ENCODE measurements around the gene FAM204A. TPM values are rescaled to one million over a fixed set of nuclear protein-coding genes. Genes with fewer than 3 reads are reported as not detected.

Gene FAM204A
- total RNA-seq, 1 donor from 2014 or later: 55.3 TPM

GRCh38 chr10:118343115-118343514, 991 bp upstream of the FAM204A start:
- H3K27ac Mint-ChIP-seq: no peak overlapping the region
- no peak for DNase-seq (ENCODE audit: low spot score, unreplicated experiment)
- no peaks in the 10 kb centered on the region for H3K36me3 Mint-ChIP-seq (ENCODE audit: insufficient read depth)
- peaks cover 4% of the 10 kb centered on the region for H3K27me3 Mint-ChIP-seq
- TF ChIP-seq CTCF (IDR thresholded peaks at IDR 0.05; ENCODE audit: unreplicated experiment): no peak
- H3K4me3 Mint-ChIP-seq (ENCODE audit: low read depth): no peak overlapping the region
- no peaks in the 10 kb centered on the region for H3K9me3 Mint-ChIP-seq (ENCODE audit: low read depth)
- H3K4me1 Mint-ChIP-seq (ENCODE audit: low read depth): peaks cover 14% of the 10 kb centered on the region

- Mint-ChIP-seq H3K27me3 (peaks cover 4% of the 10 kb centered on the region), H3K9me3 (ENCODE audit: low read depth) (no peaks in the 10 kb centered on the region), H3K4me1 (ENCODE audit: low read depth) (peaks cover 14% of the 10 kb centered on the region), H3K27ac (peak overlapping the region; percentile 96), H3K36me3 (ENCODE audit: insufficient read depth) (no peaks in the 10 kb centered on the region), H3K4me3 (ENCODE audit: low read depth) (peak overlapping the region; percentile 86)
- no peak for DNase-seq (ENCODE audit: low spot score, unreplicated experiment)
- no peak for TF ChIP-seq CTCF (IDR thresholded peaks at IDR 0.05; ENCODE audit: unreplicated experiment)
Measured at GRCh38 chr10:118342638-118343020, 505 bp upstream of the FAM204A start.

- no peak for DNase-seq (ENCODE audit: low spot score, unreplicated experiment)
- peak overlapping the region; percentile 9 for H3K4me3 Mint-ChIP-seq (ENCODE audit: low read depth)
- no peak overlapping the region for H3K27ac Mint-ChIP-seq
- H3K4me1 Mint-ChIP-seq (ENCODE audit: low read depth): peaks cover 14% of the 10 kb centered on the region
- TF ChIP-seq CTCF (IDR thresholded peaks at IDR 0.05; ENCODE audit: unreplicated experiment): no peak
- no peaks in the 10 kb centered on the region for H3K27me3 Mint-ChIP-seq
- H3K36me3 Mint-ChIP-seq (ENCODE audit: insufficient read depth): peaks cover 1% of the 10 kb centered on the region
- H3K9me3 Mint-ChIP-seq (ENCODE audit: low read depth): no peaks in the 10 kb centered on the region
Measured at GRCh38 chr10:118340486-118340885, 1.6 kb downstream of the FAM204A start.

- no peak for TF ChIP-seq CTCF (IDR thresholded peaks at IDR 0.05; ENCODE audit: unreplicated experiment)
- Mint-ChIP-seq H3K36me3 (ENCODE audit: insufficient read depth) (peaks cover 1% of the 10 kb centered on the region), H3K27ac (no peak overlapping the region), H3K4me1 (ENCODE audit: low read depth) (peaks cover 12% of the 10 kb centered on the region), H3K27me3 (no peaks in the 10 kb centered on the region), H3K4me3 (ENCODE audit: low read depth) (no peak overlapping the region), H3K9me3 (ENCODE audit: low read depth) (no peaks in the 10 kb centered on the region)
- no peak for DNase-seq (ENCODE audit: low spot score, unreplicated experiment)
Measured at GRCh38 chr10:118339111-118339510, 3.0 kb downstream of the FAM204A start.

GRCh38 chr10:118337356-118337755, 4.8 kb downstream of the FAM204A start:
- Mint-ChIP-seq H3K27ac (no peak overlapping the region), H3K36me3 (ENCODE audit: insufficient read depth) (peaks cover 2% of the 10 kb centered on the region), H3K9me3 (ENCODE audit: low read depth) (no peaks in the 10 kb centered on the region), H3K4me1 (ENCODE audit: low read depth) (peaks cover 12% of the 10 kb centered on the region), H3K27me3 (no peaks in the 10 kb centered on the region), H3K4me3 (ENCODE audit: low read depth) (no peak overlapping the region)
- no peak for TF ChIP-seq CTCF (IDR thresholded peaks at IDR 0.05; ENCODE audit: unreplicated experiment)
- DNase-seq (ENCODE audit: low spot score, unreplicated experiment): no peak

Measured in progenitor cell of endocrine pancreas (in vitro differentiated cells).